K562 (cell line): Measurements from ENCODE around the gene NEDD1.

ENCODE experiments used
- CHD4 ChIP-seq: fragments of 200-600 bp; sonication (generic); IDR thresholded peaks from 3 replicates; pipeline ENCODE4 v1.6.1; 2012; ENCODE audit warnings: low read depth, mild to moderate bottlenecking, mixed read lengths, low read length, inconsistent platforms; ENCODE audit not compliant: insufficient read depth, insufficient replicate concordance, poor library complexity, severe bottlenecking
- NFYB ChIP-seq: IDR thresholded peaks from 2 replicates; pipeline ENCODE4 v1.6.1; 2011; ENCODE audit warnings: mild to moderate bottlenecking, moderate library complexity; ENCODE audit not compliant: insufficient read length; ENCODE audit errors: extremely low read depth
- POLR2A ChIP-seq: fragments of 450-650 bp; conservative IDR thresholded peaks from 2 replicates; pipeline ENCODE4 v1.6.1; 2016

DNA sequence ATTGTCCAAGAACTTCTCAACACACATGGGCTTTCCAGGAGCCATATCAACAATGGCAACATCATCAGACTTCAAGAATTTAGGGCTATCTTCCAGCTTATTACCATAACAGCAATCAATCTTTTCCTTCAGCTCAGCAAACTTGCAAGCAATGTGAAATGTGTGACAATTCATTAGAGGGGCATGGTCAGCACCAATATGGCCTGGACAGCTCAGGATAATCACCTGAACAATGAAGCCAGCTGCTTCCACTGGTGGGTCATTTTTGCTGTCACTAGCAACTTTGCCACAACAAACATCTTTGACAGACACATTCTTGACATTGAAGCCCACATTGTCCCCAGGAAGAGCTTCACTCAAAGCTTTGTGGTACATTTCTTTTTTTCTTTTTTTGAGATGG is 5.9 kb upstream of the NEDD1 start:
- TF ChIP-seq POLR2A = no peak
- no peak for TF ChIP-seq CHD4
- TF ChIP-seq NFYB = no peak
